Activated T-cell treated with anti-CD3 and anti-CD28 coated beads for 4 hours (primary cell): ENCODE data around the gene CHD9.

Experiments used
- DNase-seq: peaks from one replicate; pipeline ENCODE4 v3.0.0-alpha.2; 2020

The CHD9 gene

DNA sequence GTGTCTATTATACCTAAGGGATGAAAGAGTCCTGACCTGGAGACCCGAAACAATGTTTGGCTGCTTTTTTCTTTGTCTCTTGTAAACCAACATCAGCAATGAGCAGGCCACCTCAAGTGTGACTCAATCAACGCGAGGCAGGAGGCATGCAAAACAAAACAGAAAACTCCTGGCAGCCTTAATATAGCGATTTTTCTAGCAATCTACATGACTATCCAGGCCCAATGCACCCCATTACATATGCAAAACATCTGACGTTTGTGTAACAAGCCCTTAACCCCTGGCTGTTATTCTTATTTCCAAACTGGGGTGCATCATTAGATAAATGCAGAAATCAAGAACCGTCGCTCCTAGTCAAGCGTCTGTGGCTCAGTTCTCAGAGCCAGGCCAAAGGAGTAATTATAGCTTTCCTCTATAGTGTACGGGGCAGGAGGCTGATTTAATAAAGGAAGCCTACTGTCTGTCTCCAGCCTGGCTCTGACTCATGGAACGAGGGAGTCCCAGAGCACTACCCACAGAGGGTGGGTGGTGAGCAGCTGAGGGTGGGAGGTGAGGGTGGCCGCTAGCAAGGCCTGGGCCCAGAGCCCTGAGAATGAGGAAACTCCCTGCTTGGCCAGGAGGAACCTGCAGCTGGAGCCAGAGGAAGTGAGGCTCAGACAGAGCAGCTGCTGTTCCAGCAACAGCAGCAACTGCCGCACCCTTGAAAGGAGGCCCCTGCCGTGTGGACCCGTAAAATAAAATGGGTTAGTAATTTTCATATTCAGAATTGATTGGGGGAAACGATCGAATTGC lies 43.9 kb downstream of the CHD9 start:
- peak; percentile 15 for DNase-seq

DNA sequence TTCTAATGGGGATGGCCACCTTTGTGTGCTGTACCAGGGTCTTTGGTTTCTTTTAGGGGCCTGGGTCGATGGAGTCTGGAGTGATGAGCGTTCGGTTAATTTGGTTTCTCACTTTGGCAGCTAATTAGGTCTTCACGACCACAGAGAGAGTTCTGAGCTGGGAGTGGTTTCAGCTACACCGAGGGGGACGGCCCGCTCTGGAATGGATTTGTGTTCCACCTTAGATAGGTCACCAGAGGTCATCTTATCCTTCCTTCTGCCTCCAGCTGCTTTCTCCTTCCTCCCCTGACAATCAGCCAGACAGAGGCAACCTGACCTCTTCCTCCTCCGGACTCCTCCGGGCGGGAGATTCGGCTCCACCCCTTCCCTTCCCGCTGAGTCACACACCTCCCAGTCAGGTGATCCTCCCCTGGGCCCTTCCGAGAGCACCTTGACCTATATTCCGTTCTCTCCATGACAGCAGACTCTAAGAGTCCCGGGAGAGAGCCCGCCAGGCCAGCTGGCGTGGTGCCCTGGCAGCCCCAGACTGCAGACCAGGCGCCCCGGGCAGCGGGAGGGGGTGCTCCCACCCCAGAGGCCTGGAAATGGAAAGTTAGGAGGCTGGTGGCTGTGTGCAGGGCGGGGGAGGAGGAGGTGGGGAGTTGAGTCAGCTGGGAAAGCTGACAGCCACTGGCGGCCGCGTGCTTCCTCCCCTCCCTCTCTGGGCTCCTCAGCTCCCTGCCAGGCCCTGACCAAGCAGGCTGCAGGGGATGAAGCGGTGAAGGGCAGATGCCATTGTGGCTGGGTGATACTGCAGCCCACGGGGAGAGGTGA lies 44.7 kb downstream of the CHD9 start:
- DNase-seq, result peak; percentile 44

DNA sequence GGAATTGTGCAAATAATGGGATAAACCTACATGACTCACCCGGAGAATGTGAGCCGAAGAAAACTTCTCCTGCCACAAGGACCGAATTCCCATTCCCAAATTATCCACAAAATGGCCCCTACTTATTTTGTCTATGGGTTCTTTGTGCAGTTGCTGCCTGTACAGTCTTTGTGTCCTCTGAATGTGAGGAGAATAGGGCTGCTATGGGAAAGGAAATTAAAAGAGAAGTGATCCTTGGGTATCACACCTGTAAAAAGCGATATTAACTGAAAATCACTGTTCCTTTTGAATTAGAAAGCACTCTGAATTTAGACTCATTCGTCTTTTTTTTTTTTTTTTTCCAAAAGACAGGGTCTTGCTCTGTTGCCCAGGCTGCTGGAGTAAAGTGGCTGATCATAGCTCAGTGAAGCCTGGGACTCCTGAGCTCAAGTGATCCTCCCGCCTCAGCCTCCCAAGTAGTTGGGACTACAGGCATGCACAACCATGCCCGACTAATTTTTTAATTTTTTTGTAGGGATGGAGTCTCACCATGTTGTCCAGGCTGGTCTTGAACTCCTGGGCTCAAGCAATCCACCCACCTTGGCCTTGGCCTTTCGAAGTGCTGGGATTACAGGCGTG lies 45.4 kb downstream of the CHD9 start:
- no peak for DNase-seq

DNA sequence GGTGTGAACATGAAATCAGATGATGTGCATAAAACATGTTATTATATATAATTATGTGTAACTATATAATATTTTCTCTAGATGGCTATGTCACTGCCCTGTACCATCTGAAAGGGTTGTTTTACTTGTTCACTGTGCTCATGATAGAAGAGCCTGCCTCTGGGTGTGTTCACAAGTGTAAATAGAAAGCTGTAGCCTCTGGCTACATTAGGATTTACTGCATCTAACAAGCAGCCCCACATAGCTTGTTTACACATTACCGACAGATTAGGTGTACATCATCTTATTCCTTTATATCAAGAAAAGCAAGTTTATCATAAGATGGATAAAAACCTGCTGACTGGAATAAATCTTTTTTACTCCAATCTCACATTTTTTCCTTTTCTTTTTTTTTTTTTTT lies 46.1 kb downstream of the CHD9 start:
- DNase-seq, result no peak

DNA sequence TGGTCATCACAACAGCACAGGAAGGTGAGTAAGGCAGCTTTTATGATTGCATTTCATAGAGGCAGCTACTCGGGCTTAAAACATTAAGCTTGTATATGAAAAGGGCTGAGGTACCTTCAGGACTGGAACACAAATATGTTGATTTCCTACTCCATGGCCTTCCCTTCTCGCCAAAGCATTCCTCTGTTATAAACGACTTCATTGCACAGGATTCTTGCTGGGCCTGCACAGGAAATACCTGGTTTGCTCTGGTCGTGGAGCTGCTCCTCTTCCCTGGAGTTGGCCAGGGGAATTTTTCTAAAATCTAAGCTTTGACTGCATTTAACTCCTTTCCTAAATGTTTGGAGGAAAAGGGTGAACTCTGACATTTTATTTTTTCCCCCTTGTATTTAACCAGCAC lies 49.0 kb downstream of the CHD9 start:
- no peak for DNase-seq

DNA sequence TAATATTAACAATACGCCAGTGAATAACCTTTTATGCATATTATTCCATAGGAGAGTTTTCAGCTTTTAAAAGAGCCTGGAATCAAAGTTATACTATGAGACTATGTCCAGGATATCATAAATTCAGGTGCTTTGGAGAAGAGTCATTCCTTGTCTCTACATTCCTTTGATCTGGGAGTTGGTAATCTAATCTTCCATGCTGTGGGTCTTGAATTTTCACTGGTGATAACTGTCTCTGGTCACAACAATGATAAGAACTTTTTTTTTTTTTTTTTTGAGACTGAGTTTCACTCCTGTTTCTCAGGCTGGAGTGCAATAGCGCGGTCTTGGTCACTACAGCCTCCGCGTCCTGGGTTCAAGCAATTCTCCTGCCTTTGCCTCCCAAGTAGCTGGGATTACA lies 50.8 kb downstream of the CHD9 start:
- DNase-seq, result no peak

DNA sequence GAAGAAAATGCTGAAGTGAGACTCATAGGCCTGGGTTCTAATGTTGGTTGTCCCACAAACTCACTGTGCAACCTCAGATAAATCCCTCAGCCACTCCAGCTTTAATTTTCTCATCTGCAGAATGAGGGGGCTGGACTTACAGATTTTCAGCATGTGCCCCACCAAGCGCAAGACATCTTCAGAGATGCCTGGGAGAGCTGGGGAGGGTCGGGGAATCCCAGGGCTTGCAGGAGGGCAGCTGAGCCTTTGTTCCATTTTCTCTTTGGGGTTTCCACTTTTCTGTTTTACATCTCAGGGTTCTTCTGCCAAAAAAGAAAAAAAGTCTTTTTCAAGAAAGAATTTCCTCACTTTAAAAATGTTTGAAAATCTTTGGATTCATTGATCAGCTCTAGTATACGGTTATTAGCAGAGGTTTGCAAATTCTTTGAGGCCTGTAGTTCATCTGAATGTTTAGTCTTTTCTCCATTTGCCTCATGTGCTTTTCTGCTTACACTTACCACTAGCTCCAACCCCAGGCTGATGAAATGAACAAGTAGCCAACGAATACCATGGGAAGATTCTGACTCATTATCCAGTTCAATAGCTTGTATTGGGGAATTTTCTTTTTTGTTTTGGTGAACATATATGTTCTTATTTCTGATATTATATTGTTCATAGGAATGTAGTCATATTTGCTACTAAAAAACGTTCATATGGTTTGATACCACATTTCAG lies 56.4 kb downstream of the CHD9 start:
- no peak for DNase-seq

DNA sequence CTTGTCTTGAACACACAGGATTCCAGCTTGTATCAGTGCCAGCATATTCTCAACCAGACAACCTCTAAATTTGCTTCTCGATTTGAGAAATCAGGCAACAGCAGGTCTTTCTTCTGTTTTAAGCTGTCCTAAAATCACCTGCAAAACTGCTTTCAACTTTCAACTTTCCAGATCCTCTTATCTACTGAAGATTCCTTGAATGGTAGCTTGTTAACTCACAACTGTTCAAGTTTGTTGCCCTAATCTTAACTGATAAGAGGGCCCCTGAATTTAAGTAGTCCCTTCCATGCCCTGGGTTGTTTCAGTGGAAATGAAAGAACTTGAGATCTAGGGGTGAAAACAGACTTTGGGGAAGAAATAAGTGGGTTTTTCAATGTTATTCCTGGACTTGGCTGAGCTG lies 57.2 kb downstream of the CHD9 start:
- DNase-seq, result no peak

DNA sequence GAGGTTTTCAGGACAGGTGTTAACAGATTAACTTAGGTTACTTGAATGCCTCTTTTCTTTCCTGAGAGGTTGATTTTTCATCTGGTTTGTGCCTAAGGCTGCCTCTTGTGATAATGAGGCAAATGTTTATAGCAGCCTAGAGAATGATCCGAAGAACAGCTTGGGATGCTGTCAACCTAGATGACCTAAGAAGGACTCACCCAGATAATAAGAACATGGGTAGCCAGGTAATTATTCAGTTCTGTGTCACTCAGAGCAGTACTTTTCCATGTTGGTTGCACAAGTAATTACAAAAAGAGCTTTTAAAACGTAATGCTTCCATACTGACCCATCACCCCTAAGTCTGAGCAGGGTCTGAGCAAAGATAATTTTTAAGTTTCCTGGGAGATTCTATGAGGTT lies 60.3 kb downstream of the CHD9 start:
- DNase-seq, result no peak

DNA sequence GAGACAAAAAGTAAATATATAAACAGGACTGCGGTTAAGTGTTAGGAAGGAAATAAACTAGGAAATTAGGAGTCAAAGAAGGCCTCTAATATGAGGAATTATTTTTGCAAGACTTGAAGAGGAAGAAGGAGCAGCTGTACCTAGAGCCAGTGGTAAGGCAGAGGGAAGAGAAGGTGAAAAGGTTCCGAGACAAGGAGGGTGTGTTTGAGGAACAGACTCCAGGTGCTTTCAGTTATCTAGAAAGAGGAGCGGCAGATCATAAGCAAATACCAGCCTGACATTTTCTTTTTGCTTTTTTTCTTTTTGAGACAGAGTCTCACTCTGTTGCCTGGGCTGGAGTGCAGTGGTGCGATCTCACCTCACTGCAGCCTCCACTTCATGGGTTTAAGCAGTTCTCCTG lies 61.0 kb downstream of the CHD9 start:
- no peak for DNase-seq

DNA sequence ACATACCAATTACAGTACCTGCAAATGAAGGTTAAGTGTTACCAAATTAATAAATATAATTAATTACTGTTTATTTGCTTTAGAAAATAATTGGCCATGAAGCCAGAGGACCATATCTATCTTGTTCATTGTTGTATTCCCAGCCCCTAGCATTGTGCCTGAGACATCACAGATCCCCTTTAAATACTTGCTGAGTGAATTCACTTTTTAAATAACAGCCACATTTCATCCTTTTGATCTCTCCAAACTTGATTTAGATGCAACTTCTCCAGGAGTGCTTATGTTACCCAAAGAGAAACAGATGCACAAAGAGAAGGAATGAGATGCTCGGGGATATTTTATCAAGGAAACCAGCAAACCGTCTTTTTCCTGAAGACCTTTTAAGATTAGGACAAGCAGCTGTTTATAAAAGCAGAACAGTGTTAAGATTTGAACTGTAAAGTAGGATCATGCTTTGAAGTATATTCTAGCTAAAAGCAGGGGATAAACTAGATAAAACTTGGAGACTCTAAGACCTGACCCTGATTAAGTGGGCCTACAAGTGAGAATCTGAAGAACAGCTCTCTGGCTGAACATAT lies 66.3 kb downstream of the CHD9 start:
- no peak for DNase-seq

DNA sequence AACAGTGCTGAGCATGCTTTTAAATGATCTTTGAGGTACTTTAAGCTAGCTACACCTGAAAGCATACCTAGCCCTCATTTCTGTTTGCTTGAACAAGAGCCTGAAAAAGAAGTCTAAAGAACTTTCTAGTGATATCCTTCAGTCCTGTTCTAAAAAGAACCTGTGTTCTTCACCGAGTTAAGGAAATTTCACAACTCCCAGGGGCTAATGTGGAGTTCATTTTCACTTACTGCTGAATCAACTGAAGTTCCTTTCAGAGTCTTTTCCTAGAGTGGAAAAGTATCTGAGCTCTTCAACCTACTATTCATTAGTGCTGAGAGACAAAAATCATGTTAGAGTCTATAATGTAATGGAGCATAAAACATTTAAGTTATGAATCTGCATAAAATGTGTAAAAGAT lies 66.9 kb downstream of the CHD9 start:
- no peak for DNase-seq

DNA sequence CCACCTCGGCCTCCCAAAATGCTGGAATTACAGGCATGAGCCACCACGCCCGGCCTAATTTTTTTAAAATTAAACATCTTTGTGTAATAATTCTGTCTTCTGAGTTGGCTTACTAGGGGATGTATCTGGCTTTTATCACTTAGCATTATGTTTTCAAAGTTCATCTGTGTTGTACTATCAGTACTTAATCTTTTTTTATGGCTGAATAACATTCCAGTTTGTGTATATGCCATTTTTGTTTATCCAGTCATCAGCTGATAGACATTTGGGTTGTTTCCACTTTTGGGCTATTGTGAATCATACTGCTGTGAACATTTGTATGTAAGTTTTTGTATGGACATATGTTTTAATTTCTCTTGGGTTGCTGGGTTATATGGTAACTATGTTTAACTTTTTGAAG lies 69.0 kb downstream of the CHD9 start:
- DNase-seq, result no peak

DNA sequence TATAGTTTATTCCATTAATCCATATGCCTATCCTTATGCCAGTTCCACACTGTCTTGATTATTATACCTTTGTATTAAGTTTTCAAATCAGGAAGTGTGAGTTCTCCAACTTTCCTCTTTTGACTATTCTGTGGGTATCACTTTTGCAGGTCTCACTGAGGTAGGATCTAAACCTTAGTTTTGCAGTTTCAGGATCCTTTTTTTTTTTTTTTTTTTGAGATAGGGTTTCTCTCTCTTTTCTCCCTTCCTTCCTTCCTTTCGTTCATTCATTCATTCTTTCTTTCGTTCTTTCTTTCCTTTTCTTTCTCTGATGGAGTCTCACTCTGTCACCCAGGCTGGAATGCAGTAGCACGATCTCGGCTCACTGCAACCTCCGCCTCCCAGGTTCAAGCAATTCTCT lies 71.6 kb downstream of the CHD9 start:
- no peak for DNase-seq

DNA sequence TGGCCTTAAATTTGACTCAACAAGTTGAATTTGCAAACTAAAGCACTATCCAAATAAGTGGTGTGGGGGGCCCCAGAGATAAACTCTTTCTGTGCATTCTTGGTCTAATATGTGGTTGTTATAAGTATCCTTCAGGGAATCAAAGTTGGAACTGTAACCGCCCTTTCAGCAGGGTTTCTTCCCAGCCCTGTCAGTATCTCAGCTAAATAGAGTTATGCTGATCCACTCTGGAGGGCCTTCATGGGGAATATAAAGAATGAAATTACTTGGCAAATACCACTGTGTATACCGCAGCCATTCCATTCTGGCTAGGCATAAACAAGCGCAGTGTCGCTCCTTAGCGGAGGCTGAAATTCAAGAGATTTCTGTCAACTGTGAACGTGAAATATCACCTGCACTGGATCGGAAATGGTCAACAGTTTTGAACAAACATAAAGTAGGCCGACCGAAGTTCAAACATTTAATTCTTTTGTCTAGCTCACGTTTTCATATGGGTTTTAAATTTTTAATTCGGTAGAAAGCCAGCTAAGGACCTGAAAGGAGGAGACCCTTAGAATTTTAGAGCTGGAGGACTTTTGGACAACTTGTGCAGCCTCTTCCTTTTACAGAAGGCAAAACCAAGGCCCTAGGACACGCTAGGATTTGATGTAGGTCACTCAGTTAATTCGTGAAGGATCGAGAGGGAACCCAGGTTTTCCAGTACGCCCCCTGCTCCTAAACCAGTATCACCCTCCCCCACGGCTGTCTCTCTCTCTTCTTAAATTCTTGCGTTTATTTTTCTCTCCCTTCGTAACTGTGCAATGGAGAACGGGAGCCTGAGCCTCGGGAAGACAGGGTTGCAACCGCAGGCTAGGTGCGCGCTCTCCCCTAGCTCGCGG lies 74.7 kb downstream of the CHD9 start:
- no peak for DNase-seq

DNA sequence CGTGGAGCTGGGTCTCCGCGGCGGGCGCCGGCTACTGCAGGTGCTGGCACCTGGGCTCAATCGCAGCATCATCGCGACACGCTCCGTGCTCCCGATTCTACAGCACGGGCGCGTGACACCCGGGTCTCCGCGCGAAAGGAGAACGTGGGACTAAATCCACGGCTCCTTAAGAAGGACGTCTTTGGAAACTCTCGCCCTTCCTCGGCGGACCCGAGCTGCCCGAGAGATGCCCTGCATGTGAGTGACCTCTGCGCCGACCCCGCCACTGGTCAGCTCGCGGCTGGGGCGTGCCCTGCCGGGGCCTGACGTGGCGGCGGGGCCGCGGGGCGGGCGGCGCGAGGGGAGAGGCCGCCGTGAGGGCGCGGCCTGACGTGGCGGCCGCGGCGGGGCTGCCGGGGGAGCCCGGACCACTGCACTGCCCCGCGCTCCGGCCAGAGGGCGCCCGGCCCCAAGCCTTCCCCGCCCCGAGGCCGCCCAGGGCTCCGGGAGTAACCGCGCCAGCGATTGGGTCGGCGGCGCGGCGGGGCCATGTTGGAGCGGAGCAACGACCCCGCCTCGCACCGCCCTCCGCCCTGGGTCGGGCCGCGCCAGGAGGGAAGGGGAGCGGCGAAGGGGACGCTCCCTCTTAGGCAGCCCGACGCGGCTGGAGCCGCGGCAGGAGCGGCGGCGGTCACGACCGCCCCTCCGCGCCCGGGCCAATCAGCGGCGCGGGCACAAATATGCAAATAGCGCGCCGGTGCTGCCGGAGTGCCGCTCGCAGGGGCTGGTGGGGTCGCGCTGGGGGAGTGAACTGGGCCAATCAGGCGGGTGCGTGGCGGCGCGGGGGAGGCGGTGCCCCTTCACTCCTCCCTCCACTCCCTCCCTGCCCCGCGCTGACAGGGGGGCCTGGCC lies 75.6 kb downstream of the CHD9 start:
- peak; percentile 86 for DNase-seq

DNA sequence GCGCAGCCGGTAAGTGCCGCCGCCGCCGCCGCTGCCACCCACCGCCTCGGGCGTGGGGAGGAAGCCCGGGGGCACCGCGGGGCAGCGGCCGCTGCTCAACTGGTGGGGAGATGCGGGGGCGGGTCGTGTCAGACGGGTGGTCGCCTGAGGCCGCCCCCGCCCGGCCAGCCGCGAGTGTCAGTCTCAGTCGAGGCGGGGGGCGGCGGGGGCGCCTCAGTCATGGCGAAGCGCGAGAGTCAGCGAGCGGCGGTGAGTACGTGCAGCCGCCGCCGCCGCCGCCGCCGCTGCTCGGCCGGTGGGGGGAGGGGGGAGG lies 76.2 kb downstream of the CHD9 start:
- no peak for DNase-seq

DNA sequence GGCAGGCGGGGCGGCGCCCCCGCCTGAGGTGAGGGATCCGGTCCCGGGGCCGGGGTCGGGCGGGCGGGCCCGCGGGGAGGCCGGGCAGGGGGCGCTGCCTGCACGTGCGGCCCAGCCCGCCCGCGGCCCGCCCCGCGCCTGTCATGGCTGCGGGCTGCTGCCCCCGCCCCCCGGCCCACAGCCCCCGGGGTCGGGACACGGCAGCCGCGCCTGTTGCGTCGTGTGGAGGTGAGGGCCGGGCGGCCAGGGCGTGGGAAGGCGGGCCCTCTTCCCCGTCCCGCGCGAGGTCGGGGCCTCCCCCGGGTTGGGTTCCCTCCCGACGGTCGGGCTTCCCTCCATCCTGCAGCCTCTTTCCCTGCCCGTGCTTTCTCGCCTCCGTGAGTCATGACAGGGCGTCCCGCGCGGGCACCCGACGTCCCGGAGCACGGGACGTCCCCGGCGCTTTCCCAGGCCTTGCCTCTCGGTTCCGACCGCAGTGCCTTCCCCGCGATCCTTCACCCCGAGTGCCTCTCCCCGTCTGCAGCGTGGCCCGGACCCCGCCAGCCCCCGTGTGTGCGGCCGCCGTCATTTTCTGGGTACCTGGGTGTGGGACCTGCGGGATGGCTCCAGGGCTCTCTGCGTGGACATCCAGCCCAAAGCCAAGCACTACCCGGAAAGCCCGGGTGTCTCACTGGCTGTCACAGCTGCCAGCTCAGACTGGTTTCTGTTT lies 76.7 kb downstream of the CHD9 start:
- DNase-seq, result peak; percentile 32

DNA sequence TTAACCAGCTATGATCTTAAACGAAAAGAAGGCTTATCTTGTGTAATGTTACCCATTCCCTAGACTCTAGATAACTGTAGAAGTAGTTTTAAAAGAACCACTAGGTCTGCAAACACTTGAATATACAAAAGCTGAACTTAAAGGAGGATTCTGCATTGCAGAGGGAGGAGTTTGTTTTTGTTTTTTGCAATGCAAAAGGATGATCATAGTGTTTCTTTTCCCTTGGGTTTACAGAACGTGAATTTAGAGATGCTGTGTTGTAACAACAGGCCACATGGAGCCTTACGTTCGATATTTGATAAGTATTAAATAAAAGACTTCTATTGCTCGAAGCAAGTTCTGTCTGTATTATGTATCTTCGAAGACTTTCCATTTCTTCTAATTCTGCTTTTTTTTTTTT lies 77.6 kb downstream of the CHD9 start:
- DNase-seq, result no peak

DNA sequence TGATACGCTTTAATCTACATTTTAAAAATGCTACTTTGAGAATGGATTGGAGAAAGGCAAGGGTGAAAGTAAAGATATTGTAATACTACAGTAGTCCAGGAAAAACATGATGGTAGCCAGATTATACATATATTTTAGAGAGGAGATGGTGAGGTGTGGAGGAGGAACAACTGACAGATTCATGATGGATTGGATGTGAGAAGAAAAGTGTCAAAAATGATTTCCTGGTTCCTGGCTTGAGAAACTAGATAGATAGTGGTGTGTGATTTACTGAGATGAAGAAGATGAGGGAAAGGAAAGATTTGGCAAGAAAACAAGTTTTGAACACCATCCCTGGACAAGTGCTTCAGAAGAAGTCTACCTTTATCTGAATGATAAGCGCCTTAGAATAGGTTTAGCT lies 80.5 kb downstream of the CHD9 start:
- DNase-seq, result no peak
